Suppressor macrophage treated with lipopolysaccharide for 1 hour (primary cell): Measurements from ENCODE around the gene ARHGAP15.
A peak's percentile ranks its signal among the peaks of the same experiment; 100 is the strongest.

ENCODE experiments used
- DNase-seq, 3 donors: peaks; one replicate each; pipeline ENCODE4 v3.0.0-alpha.2; 2020 to 2022

The ARHGAP15 gene

DNA sequence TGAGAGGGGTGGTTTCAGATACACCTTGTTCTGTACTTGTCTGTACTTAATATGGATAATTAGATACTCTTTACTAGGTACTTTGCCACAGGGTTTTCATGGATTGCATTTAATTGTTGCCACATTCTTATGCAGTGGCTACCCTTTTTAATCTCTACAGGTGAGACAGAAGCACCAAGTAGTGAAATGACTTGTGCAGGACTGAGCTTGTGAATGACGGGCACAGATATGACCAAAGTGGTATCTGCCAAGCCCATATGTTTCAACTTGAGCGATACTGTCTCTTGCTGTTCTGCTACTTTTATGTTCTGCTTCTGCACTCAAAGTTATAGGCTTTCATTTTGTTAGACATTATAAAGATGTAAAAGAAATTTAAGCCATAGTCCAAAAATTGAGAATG is 288.2 kb downstream of the ARHGAP15 start:
- no peak for DNase-seq

GRCh38 chr2:143420313-143420712 is 291.1 kb downstream of the ARHGAP15 start:
- no peak for DNase-seq

DNA sequence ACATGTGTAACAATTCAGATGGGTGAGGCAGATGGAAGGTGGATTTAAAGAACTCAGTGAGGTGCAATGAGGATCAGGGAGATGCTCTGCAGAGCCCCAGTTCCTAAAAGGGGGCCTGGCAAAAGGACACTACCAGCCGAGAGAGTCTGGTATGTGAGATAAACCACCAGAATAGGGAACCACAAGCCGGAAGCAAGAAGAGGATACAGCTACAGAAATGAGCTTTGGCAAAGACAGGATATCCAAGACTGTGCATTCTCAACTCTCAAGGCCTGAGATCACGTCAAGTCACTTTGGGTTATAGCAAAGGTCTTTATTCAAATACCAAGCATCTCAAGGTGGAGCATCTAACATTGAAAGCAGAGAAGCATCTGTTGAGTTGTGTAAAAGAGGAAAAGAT is 293.5 kb downstream of the ARHGAP15 start:
- peak in 1 of 3 donors; percentile 6 for DNase-seq

GRCh38 chr2:143425896-143426295 is 296.7 kb downstream of the ARHGAP15 start:
- DNase-seq = no peak

GRCh38 chr2:143426296-143426695 is 297.1 kb downstream of the ARHGAP15 start:
- DNase-seq = peak; percentile 21 to 42 (median 38)

DNA sequence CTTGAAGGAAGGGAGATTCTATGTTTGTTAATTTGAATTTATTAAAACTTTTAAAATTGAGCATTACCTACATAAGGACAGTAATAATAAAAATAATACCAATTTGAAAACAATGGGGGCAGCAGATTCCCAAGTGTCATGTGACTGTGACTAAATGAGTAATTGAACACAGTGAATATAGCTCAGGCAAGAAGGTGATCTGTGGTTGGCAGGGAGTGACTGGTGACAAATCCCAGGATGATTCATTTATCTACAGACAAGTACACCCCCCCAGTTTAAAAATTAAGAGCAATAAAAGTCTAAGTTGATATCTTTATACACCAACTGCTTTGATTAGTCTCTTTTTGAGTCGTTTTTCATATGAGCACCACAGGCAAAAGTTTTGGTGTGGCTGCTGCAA is 299.5 kb downstream of the ARHGAP15 start:
- peak in 2 of 3 donors; percentile 29 to 36 for DNase-seq

DNA sequence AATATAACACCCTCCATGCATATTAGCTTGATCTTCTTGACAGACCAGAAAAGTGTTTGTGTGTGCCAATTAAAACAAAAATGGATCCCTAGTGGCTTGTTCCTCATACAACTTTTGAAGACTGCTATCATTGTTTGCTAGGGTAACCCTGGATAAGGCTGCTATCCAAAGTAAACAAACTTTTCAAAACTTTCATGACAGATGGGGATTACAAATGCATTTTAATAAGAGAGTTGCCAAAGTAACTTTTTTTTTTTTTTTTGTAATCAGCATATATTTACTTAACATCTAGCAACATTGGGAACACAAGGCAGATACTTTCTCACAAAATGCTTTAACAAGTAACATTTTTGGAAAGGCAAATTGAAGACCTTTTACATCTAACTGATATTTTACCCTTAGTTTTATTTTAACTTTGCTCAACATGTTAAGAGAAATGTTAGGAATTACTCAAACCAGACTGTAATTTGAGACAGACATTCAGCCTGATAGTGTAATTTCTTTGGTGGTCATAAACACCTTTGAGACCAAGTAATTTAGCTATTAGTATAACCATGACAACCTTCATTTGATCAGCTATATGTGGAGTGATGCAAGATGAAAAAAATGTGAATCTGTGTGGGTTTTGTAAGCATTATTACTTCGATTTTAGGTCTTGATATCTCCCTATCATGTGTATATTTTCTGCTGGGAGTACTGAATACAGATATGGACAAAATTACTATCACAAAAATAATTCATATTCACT is 300.9 kb downstream of the ARHGAP15 start:
- DNase-seq = no peak

DNA sequence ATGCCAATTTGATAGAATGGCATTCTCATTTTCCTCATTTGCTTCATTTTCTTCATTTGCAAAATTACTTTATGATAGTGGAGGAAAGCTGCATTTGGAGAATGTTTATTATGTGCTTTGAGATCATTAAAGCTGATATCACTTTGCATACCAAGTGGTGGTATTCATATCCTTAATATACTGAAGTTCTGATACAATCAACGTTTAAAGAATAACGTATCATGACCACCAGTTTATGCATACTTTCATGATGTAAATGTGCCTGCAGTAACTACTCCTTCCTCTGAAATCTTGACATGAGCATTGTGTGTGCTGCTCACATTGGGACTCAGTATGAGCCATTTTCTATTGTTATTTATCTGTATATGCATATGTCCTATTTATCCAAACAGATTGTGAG is 302.1 kb downstream of the ARHGAP15 start:
- DNase-seq = no peak

DNA sequence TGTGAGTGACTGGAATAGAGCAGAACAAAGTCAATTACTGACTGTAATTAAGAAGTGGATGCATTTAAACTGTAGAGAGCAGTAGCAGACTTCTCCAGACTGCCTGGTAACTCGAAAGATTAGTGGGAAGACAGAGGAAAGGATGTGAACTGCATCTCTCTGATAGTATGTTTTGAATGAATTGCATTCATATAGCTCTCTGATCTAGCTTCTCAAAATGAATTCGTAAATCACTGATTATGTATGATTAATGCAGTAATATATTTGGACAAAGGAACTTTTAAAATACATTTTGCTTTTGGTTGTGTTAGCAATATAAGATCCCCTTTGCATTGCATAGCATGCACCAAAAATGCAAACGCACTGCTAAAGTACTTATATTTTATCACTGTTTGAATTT is 304.0 kb downstream of the ARHGAP15 start:
- no peak for DNase-seq

GRCh38 chr2:143433840-143434239 is 304.6 kb downstream of the ARHGAP15 start:
- no peak for DNase-seq

DNA sequence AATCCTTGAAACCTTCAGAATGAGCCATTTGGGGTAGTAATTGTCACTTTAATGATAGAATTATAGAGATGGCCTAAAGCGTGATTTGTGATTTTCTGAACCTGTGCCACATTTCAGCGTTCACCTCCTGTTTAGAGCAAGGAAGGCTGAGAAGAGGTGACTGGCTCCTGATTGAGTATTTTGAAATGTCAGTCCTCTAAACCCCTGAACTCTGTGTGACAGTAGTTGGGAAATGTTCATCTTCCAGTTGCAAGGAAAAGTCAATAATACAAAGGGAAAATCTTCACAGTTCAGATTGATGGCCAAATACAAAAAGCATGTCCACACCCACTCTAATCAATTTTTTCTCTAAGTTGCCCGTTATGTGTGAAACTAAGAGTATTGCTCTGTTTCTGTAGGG is 305.2 kb downstream of the ARHGAP15 start:
- no peak for DNase-seq

DNA sequence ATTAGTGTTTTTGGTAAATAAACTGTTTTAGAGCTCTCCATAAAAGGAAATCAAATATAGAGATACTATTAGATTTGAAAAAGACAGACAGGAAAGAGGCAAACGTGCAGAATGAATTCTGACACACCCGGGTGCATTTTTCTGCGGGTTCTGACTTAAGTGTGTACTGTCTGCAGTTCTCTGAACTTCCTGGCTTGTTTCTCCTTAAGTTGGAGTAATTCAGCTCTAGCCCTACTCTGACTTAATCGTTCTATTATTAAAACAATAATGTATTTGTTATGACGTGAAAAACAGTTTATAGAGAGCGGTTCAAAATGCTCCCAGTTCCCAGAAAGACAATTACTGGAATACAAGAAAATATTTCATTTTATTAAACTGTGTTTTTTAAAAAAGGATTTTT is 305.9 kb downstream of the ARHGAP15 start:
- no peak for DNase-seq

- no peak for DNase-seq
Observed at GRCh38 chr2:143436951-143437350, 307.7 kb downstream of the ARHGAP15 start.

DNA sequence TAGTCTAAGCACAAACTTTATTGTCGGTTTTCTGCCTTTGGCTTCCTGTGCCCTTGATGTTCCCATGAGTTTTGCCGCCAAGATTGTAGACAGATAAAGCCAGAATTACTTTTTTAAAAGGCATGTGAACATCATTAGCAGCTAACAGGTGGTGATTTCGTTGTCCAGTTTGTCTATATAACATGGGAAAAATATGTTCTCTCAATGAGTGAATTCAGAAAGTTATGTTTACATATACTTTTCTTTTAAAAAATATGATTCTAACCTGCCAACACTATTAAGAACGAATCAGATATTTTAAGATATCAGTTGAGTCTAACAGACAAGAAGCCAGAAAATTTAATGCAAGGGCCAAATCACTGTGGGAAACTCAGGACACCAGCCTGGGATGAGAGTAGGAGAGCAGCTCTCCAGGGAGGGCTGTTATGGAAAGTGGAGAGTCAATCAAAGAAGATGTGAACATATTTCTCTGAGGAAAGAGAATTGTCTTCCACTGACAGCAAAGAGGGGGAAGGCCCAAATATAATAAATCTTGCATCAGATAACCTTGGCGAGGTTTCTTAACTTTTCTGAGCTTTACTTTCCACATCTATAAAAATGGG is 311.3 kb downstream of the ARHGAP15 start:
- DNase-seq = no peak

GRCh38 chr2:143442193-143442592 is 313.0 kb downstream of the ARHGAP15 start:
- no peak for DNase-seq

GRCh38 chr2:143451642-143452281 is 322.5 kb downstream of the ARHGAP15 start:
- peak; percentile 69 to 82 (median 78) for DNase-seq

DNA sequence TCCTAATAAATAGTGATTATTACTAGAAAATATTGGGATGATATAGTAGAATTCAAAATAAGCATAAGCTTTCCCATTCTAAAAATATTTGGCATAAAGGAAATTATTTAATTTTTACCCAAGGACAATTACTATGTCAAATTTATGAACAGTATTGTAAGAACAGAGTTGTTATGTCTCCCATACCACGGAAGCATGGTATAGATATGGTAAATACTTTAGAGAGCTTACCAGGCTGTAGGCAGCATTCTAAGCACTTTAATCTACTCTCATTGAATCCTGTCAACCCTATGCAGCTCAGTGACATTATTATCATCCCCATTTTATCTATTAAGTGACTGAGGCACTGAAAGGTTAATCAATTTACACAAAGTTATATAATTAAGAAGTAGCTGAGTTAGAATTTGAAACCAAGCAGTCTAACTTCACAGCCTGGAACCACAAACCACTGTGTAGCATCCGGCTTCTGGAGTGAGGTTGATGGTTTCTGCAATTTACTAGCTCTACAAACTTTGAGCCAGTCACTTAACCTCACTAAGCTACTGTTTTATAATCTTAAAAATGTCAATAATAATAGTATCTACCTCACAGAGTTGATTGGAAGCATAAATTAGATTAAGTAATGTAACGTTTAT is 323.7 kb downstream of the ARHGAP15 start:
- no peak for DNase-seq

DNA sequence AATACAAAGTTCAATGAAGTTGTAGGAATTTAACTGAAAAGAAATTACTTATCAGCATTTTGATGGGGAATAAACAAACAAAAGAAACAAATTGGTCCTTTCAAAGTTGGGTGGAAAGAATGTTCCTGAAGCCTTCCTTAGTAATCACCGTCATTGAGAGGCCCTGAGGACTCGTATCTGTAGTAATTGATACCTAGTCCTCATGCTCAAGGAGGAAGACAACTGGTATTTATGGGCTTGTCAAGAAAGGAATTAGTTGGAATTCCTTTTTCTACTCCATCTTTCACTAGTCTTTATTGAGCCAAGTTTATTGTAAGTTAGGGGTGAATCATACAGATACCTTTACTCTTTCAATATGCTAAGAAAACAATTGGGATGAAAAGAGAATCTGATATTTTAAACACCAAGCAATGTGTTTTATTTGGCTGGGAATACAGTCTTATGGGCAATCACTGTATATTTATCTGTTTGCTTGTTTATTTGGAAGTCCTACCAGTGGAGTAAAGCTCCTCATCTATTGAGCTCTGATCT is 324.8 kb downstream of the ARHGAP15 start:
- no peak for DNase-seq

DNA sequence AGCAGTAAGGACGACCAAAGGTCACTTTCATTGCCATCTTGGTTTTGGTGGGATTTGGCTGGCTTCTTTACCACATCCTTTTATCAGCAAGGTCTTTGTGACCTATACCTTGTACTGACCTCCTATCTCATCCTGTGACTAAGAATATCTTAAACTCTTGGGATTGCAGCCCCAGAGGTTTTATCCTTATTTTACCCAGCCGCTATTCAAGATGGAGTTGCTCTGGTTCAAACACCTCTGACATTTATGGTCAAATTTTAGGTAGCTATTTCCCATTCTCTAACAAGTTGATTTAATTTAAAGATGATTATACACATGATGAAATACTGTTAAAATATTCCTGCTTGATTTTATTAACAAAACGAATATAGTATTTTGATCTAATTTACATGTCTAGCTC is 326.1 kb downstream of the ARHGAP15 start:
- no peak for DNase-seq

DNA sequence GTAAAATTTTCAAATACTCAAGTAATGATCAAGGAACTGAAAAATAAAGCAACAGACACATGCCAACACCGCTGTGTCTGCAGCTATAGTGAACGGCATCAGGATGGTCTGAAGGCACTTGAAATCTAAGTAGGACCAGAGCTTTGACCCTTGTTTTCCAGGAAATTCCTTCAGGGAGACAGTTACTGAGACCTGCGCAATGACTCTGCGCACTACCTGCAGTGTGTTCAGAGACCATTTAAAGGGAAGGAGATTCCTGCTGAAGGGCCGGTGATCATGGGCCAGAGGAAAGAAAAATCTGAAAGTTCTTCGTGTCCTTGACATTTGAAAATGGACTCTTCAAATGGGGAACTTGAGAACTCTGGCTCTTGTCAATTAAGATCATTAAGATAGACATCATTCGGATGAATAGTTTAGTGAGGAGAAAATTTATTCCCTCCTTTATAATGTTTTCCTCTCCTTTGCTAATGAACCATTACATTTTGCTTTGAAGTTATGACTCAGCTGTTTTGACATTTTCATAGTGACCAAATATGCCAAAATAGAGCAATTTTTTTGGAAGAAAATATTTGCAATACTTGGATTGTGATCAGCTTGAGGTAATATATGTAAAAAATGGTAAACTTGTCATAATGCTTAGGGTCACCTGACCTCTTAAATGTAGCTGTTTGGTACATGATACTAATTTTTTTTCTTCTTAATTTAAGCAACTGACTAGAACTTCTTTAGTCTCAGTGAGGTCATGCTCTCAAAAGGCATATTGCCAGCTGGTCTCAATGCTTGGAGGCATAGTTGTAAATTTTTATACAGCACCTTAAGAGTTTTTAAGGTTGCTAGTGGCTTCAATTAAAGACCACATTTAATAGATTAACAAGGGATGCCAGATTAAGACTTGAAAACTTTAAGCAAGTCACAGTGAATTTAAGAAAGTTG is 329.3 kb downstream of the ARHGAP15 start:
- no peak for DNase-seq

DNA sequence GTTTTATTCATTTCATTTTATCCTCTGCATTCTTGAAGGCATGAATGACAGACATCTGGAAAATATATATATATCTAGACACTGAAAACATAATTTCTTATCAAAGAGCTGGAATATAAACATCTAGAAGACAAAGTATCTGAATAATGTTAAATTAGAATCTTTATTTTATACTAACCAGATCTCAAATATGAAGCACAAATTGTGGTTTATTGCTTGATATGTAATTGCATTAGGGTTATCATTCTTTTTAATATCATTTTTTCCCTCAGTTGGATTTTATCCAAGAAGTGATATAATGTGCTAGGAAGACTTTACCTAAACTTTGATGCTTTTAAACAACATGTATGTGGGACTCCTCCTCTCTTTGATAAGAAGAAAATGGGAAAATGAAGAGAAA is 331.2 kb downstream of the ARHGAP15 start:
- DNase-seq = no peak

DNA sequence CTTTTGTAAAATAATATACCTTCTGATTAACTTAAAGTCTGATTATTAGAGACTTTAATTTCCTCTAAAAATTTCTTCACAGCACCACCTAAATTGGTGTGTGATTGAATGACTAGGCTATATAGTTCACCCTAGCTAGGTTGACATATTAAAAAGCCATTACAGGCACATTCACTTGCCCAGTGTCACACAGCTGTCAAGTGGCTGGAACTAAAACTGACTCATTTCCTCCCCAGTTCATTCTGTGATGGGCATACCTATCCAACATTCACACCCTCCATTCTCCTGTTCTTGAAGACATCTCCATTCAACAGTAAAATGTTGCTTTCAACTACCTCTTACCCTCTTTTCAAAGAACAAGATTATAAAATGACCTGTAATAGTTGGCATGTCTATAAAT is 334.5 kb downstream of the ARHGAP15 start:
- DNase-seq = no peak
